GM23338 (cell line): ENCODE data around the gene UQCR11. TPM values are rescaled to one million over a fixed set of nuclear protein-coding genes. Genes with fewer than 3 reads are reported as not detected.
A peak's percentile ranks its signal among the peaks of the same experiment; 100 is the strongest.

Source experiments
- ATAC-seq: fragments of 200-7000 bp; cut with Tn5 transposase; 3 replicates; pipeline ENCODE4 v1.9.1; 2020
- DNase-seq: peaks from one replicate; pipeline ENCODE4 v3.0.0-alpha.2; 2015; ENCODE audit warnings: low spot score
- H2AFZ ChIP-seq: fragments of 200-600 bp; sonication (generic); 2 replicates; pipeline ENCODE4 v1.8.0; 2016; ENCODE audit warnings: antibody characterized with exemption, mild to moderate bottlenecking, moderate library complexity
- H3F3A ChIP-seq: fragments of 200-600 bp; sonication (generic); replicated peaks from 2 replicates; pipeline ENCODE4 v1.8.0; 2017; ENCODE audit warnings: antibody characterized with exemption, mixed run types, low read depth
- H3K27ac ChIP-seq: fragments of 200-600 bp; sonication (generic); 2 replicates; pipeline ENCODE4 v1.6.1; 2016; ENCODE audit warnings: low read depth
- H3K27me3 ChIP-seq: fragments of 200-600 bp; sonication (generic); 2 replicates; pipeline ENCODE4 v1.8.0; 2016; ENCODE audit warnings: mild to moderate bottlenecking, mixed run types, moderate library complexity; ENCODE audit not compliant: insufficient read depth
- H3K36me3 ChIP-seq: fragments of 200-600 bp; sonication (generic); 2 replicates; pipeline ENCODE4 v1.8.0; 2016; ENCODE audit warnings: mild to moderate bottlenecking; ENCODE audit not compliant: insufficient read depth
- H3K4me1 ChIP-seq: fragments of 200-600 bp; sonication (generic); 2 replicates; pipeline ENCODE4 v1.8.0; 2016; ENCODE audit warnings: mild to moderate bottlenecking, moderate library complexity; ENCODE audit not compliant: insufficient read depth
- H3K4me2 ChIP-seq: fragments of 200-600 bp; sonication (generic); 2 replicates; pipeline ENCODE4 v1.7.1; 2017; ENCODE audit warnings: mixed run types
- H3K4me3 ChIP-seq: fragments of 200-600 bp; sonication (generic); 2 replicates; pipeline ENCODE4 v1.6.1; 2016; ENCODE audit warnings: mixed run types
- H3K79me2 ChIP-seq: fragments of 200-600 bp; sonication (generic); replicated peaks from 2 replicates; pipeline ENCODE4 v1.8.0; 2017; ENCODE audit warnings: mild to moderate bottlenecking; ENCODE audit not compliant: insufficient read depth
- H3K9me2 ChIP-seq: fragments of 200-600 bp; sonication (generic); 2 replicates; pipeline ENCODE4 v1.8.0; 2017; ENCODE audit not compliant: insufficient read depth
- H4K20me1 ChIP-seq: fragments of 200-600 bp; sonication (generic); replicated peaks from 2 replicates; pipeline ENCODE4 v1.8.0; 2017; ENCODE audit warnings: mild to moderate bottlenecking; ENCODE audit not compliant: insufficient read depth
- H3K27ac Mint-ChIP-seq: 2 replicates; pipeline ENCODE4 v1.8.0; 2020; ENCODE audit warnings: inconsistent platforms, mild to moderate bottlenecking, moderate library complexity, mixed read lengths
- H3K27me3 Mint-ChIP-seq: 3 replicates; pipeline ENCODE4 v1.8.0; 2022; ENCODE audit warnings: low read depth, mild to moderate bottlenecking, moderate library complexity, mixed read lengths, inconsistent platforms; ENCODE audit not compliant: insufficient read depth, poor library complexity
- H3K36me3 Mint-ChIP-seq: 3 replicates; pipeline ENCODE4 v1.8.0; 2021; ENCODE audit warnings: low read depth, mild to moderate bottlenecking, inconsistent platforms, moderate library complexity, mixed read lengths
- H3K4me1 Mint-ChIP-seq: 3 replicates; pipeline ENCODE4 v1.8.0; 2020; ENCODE audit warnings: mild to moderate bottlenecking, inconsistent platforms, mixed read lengths
- H3K4me3 Mint-ChIP-seq: 3 replicates; pipeline ENCODE4 v1.8.0; 2021; ENCODE audit warnings: moderate library complexity, mild to moderate bottlenecking, inconsistent platforms, mixed read lengths
- H3K9me3 Mint-ChIP-seq: 3 replicates; pipeline ENCODE4 v1.8.0; 2020; ENCODE audit warnings: moderate library complexity, mild to moderate bottlenecking, inconsistent platforms, mixed read lengths
- CREB1 ChIP-seq: fragments of 250-450 bp; sonication (Bioruptor Pico); IDR thresholded peaks from 2 replicates; pipeline ENCODE4 v1.5.0; 2020; ENCODE audit warnings: low read depth, mild to moderate bottlenecking, moderate library complexity
- EZH2phosphoT487 ChIP-seq: fragments of 200-600 bp; sonication (generic); IDR thresholded peaks from one replicate; pipeline ENCODE4 v1.8.1; 2018; ENCODE audit warnings: antibody characterized with exemption; ENCODE audit not compliant: unreplicated experiment
- JUNB ChIP-seq: IDR thresholded peaks from one replicate; pipeline ENCODE4 v1.6.1; 2016; ENCODE audit warnings: antibody characterized with exemption; ENCODE audit not compliant: unreplicated experiment
- NANOG ChIP-seq: IDR thresholded peaks from 2 replicates; pipeline ENCODE4 v1.6.1; 2016; ENCODE audit warnings: antibody characterized with exemption, borderline replicate concordance
- POLR2AphosphoS5 ChIP-seq: IDR thresholded peaks from 2 replicates; pipeline ENCODE4 v1.6.1; 2016; ENCODE audit warnings: antibody characterized with exemption, low read depth
- STAT1 ChIP-seq: IDR thresholded peaks from one replicate; pipeline ENCODE4 v1.6.1; 2016; ENCODE audit warnings: antibody characterized with exemption; ENCODE audit not compliant: unreplicated experiment
- ZNF331 ChIP-seq: fragments of 250-450 bp; sonication (Bioruptor Pico); IDR thresholded peaks from 2 replicates; pipeline ENCODE4 v1.5.0; 2020; ENCODE audit warnings: low read depth, mild to moderate bottlenecking, moderate library complexity
- polyA plus RNA-seq: library from polyadenylated mRNA; unstranded; fragments of >200 nt; fragmentation: Nextera tagmentation; extraction: Ambion mirVana; gene quantifications from 2 replicates; pipeline ENCODE4 v1.2.1, GENCODE V29; 2016
- total RNA-seq: library from RNA; depleted of rRNA; stranded (reverse); fragments of >200 nt; shearing (Covaris generic); gene quantifications from 2 replicates; pipeline ENCODE4 v1.2.3, GENCODE V29; 2014
- TF ChIP-seq, protein P1 (sequence below): IDR thresholded peaks from one replicate; pipeline ENCODE4 v1.6.1; 2018; ENCODE audit warnings: antibody characterized with exemption; ENCODE audit not compliant: unreplicated experiment
- TF ChIP-seq, protein P2 (sequence below): IDR thresholded peaks from 2 replicates; pipeline ENCODE4 v1.6.1; 2016; ENCODE audit warnings: antibody characterized with exemption

The UQCR11 gene
- total and polyA plus RNA-seq, 2 experiments from 2014 or later, result 46.4 to 413 TPM

DNA sequence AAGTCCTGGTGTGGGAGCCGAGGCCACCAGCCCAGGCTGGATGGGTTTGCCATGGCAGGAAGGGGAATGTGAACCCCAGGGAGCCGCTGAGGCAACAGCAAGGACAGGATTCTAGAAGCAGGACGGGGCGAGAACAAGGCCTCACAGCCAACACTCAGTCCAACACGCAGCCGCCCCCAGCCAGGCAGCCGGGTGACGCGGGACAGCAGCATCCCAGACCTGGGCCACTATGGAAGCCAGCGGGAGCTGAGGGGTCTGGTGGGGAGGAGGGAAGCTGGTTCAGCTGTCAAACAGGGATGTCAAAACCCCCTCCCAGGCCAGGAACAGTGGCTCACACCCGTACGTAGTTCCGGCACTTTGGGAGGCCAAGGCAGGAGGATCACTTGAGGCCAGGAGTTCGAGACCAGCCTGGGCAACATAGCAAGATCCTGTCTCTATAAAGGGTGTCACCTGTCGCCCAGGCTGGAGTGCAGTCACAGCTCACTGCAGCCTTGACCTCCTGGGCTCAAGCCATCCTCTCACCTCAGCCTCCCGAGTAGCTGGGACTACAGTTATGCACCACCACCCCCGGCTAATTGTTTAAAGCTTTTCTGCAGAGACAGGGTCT lies 43.9 kb downstream of the UQCR11 start (continued):
- TF ChIP-seq, protein P1, sequence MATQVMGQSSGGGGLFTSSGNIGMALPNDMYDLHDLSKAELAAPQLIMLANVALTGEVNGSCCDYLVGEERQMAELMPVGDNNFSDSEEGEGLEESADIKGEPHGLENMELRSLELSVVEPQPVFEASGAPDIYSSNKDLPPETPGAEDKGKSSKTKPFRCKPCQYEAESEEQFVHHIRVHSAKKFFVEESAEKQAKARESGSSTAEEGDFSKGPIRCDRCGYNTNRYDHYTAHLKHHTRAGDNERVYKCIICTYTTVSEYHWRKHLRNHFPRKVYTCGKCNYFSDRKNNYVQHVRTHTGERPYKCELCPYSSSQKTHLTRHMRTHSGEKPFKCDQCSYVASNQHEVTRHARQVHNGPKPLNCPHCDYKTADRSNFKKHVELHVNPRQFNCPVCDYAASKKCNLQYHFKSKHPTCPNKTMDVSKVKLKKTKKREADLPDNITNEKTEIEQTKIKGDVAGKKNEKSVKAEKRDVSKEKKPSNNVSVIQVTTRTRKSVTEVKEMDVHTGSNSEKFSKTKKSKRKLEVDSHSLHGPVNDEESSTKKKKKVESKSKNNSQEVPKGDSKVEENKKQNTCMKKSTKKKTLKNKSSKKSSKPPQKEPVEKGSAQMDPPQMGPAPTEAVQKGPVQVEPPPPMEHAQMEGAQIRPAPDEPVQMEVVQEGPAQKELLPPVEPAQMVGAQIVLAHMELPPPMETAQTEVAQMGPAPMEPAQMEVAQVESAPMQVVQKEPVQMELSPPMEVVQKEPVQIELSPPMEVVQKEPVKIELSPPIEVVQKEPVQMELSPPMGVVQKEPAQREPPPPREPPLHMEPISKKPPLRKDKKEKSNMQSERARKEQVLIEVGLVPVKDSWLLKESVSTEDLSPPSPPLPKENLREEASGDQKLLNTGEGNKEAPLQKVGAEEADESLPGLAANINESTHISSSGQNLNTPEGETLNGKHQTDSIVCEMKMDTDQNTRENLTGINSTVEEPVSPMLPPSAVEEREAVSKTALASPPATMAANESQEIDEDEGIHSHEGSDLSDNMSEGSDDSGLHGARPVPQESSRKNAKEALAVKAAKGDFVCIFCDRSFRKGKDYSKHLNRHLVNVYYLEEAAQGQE, result no peak
- TF ChIP-seq EZH2phosphoT487, result no peak
- no peak for TF ChIP-seq ZNF331 (CRISPR knock-in tag)
- TF ChIP-seq STAT1, result no peak

DNA sequence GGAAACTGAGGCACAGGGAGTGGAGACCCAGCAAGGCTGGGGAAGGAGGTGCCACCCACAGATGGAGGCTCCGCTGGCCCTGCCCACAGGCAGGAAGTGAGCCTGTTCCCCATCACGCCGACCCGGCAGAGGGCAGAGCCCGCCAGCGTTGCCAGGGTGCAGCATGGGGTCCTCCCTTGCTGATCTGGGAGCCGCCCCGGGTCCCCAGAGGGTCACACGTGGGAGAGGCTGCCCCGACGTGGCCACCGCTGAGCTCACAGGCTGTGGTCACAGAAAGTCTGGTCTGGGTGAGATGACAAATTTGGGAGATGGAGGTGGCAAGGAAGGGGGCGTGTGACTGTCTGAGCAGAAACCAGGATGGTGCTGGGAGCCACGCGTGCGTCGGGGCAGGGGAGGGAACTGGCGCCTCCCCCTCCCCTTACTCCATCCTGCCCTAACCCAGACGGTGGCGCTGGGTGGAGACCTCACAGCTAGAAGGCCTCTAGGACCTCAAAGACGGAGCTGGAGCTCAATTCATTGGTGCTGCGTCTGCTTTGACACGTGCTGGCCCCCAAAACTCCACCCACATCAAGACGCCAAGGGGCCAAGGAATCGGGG lies 44.9 kb downstream of the UQCR11 start:
- Mint-ChIP-seq H3K4me1 (peaks cover under 1% of the 10 kb centered on the region; the same call in 2 of the 3 replicates), H3K27ac (peak overlapping the region; percentile 70; the same call in 1 of the 2 replicates), H3K9me3 (no peaks in the 10 kb centered on the region; the same call in 2 of the 3 replicates), H3K27me3 (peaks cover 4% of the 10 kb centered on the region), H3K36me3 (peaks cover 28% of the 10 kb centered on the region; the same call in 2 of the 3 replicates), H3K4me3 (no peak overlapping the region)
- no peak overlapping the region for H3K4me2 ChIP-seq
- peaks cover 47% of the 10 kb centered on the region for H4K20me1 ChIP-seq
- H3F3A ChIP-seq, result no peaks in the 10 kb centered on the region
- DNase-seq (no peak), ATAC-seq (no peak)
- no peaks in the 10 kb centered on the region for H3K27me3 ChIP-seq
- no peak for TF ChIP-seq NANOG
- TF ChIP-seq CREB1 (CRISPR knock-in tag), result no peak
- no peak for TF ChIP-seq STAT1
- TF ChIP-seq, protein P2, sequence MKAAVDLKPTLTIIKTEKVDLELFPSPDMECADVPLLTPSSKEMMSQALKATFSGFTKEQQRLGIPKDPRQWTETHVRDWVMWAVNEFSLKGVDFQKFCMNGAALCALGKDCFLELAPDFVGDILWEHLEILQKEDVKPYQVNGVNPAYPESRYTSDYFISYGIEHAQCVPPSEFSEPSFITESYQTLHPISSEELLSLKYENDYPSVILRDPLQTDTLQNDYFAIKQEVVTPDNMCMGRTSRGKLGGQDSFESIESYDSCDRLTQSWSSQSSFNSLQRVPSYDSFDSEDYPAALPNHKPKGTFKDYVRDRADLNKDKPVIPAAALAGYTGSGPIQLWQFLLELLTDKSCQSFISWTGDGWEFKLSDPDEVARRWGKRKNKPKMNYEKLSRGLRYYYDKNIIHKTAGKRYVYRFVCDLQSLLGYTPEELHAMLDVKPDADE, result no peak
- no peak for TF ChIP-seq JUNB
- no peak for TF ChIP-seq ZNF331 (CRISPR knock-in tag)
- TF ChIP-seq POLR2AphosphoS5, result no peak
- H3K79me2 ChIP-seq, result peaks cover 72% of the 10 kb centered on the region
- H3K36me3 ChIP-seq, result peaks cover 3% of the 10 kb centered on the region; the same call in 1 of the 2 replicates
- H3K4me3 ChIP-seq, result no peak overlapping the region
- H2AFZ ChIP-seq, result no peak overlapping the region
- H3K4me1 ChIP-seq, result no peaks in the 10 kb centered on the region
- H3K9me2 ChIP-seq, result no peaks in the 10 kb centered on the region
- H3K27ac ChIP-seq, result no peak overlapping the region
